Panc1 (cell line): Measurements from ENCODE around the gene PLEKHG4. TPM values are rescaled to one million over a fixed set of nuclear protein-coding genes. Genes with fewer than 3 reads are reported as not detected.

Experiments
- ATAC-seq: fragments of 200-7000 bp; cut with Tn5 transposase; 2 replicates; pipeline ENCODE4 v1.9.1; 2020; ENCODE audit warnings: mild to moderate bottlenecking, moderate library complexity
- BruUV-seq: library from RNA; stranded (reverse); fragments of 400-500 nt; replicated peaks from 2 replicates; lab custom pipeline; 2021; lab: Mats Ljungman, UMichigan
- CTCF ChIA-PET: fragments of 300-600 bp; sonication (Branson Sonifier 250); formaldehyde crosslinking; loops from one replicate; lab custom pipeline; 2022; ENCODE audit warnings: antibody characterized with exemption; lab: Charles Lee
- POLR2A ChIA-PET: fragments of 300-600 bp; sonication (Branson Sonifier 250); formaldehyde crosslinking; loops from one replicate; lab custom pipeline; 2022; ENCODE audit warnings: antibody characterized with exemption; lab: Charles Lee
- DNase-seq: peaks from one replicate; pipeline ENCODE4 v3.0.0-alpha.2; 2010; ENCODE audit warnings: low read depth, low spot score
- H3K27ac ChIP-seq: 2 replicates; pipeline ENCODE4 v1.5.1; 2011; ENCODE audit warnings: mild to moderate bottlenecking, low read length, inconsistent platforms
- H3K27me3 ChIP-seq: fragments of 200-500 bp; sonication (Bioruptor generic); 2 replicates; pipeline ENCODE4 v1.6.0; 2014; ENCODE audit warnings: low read length, inconsistent platforms; ENCODE audit not compliant: control insufficient read depth, insufficient read depth
- H3K36me3 ChIP-seq: fragments of 200-500 bp; sonication (Bioruptor generic); 2 replicates; pipeline ENCODE4 v1.5.1; 2014; ENCODE audit warnings: inconsistent platforms, mild to moderate bottlenecking, low read length, moderate library complexity; ENCODE audit not compliant: control insufficient read depth, insufficient read depth
- H3K4me1 ChIP-seq: 2 replicates; pipeline ENCODE4 v1.5.1; 2011; ENCODE audit warnings: inconsistent platforms, mild to moderate bottlenecking, low read length, moderate library complexity; ENCODE audit not compliant: control insufficient read depth, insufficient read depth
- H3K4me3 ChIP-seq, 2 experiments: 2 replicates each; pipeline ENCODE4 v1.5.1; 2011 to 2012; ENCODE audit warnings: low read depth in 2 of 2, low read length in 2 of 2, mild to moderate bottlenecking in 2 of 2, inconsistent platforms in 1 of 2, moderate library complexity in 1 of 2
- H3K9me3 ChIP-seq: fragments of 200-500 bp; sonication (Bioruptor generic); 2 replicates; pipeline ENCODE4 v1.5.1; 2014; ENCODE audit warnings: low read depth, mild to moderate bottlenecking, inconsistent platforms, low read length, moderate library complexity; ENCODE audit not compliant: control insufficient read depth, insufficient read depth
- POLR2AphosphoS5 ChIP-seq: IDR thresholded peaks from 2 replicates; pipeline ENCODE4 v1.6.1; 2012; ENCODE audit warnings: mild to moderate bottlenecking, low read depth, low read length, moderate library complexity
- SIN3A ChIP-seq: IDR thresholded peaks from 2 replicates; pipeline ENCODE4 v1.6.1; 2012; ENCODE audit warnings: low read depth, mild to moderate bottlenecking, low read length, moderate library complexity, borderline replicate concordance; ENCODE audit not compliant: insufficient read depth
- TCF7L2 ChIP-seq: IDR thresholded peaks from 2 replicates; pipeline ENCODE4 v1.6.1; 2011; ENCODE audit warnings: mild to moderate bottlenecking, low read depth, low read length, inconsistent platforms
- in situ Hi-C: cut with HindIII; loops from 2 replicates; pipeline ENCODE4 v1.10.0; 2016; ENCODE audit warnings: low sequenced_read_pairs, low pct_unique_long_range_greater_than_20kb
- intact Hi-C: fragments of 100-400 bp; cut with micrococcal nuclease; formaldehyde crosslinking; loops from one replicate; pipeline ENCODE4 v1.10.0; 2022; ENCODE audit not compliant: unreplicated experiment
- total RNA-seq: library from RNA; stranded (reverse); gene quantifications from one replicate; pipeline ENCODE4 v1.2.1, GENCODE V29; 2021; ENCODE audit not compliant: unreplicated experiment
- TF ChIP-seq, protein P1 (sequence below): fragments of 450-650 bp; IDR thresholded peaks from 2 replicates; pipeline ENCODE4 v1.5.1; 2017; ENCODE audit warnings: mild to moderate bottlenecking
- TF ChIP-seq, protein P2 (sequence below), 2 experiments: IDR thresholded peaks; 2 replicates each; pipeline ENCODE4 v1.6.1; 2011 to 2012; ENCODE audit warnings: low read depth in 2 of 2, control low read depth in 1 of 2, low read length in 1 of 2, mild to moderate bottlenecking in 1 of 2, moderate library complexity in 1 of 2; ENCODE audit not compliant: insufficient read depth in 1 of 2

The PLEKHG4 gene
- total RNA-seq, 1 experiment from 2014 or later = 6.7 TPM

DNA sequence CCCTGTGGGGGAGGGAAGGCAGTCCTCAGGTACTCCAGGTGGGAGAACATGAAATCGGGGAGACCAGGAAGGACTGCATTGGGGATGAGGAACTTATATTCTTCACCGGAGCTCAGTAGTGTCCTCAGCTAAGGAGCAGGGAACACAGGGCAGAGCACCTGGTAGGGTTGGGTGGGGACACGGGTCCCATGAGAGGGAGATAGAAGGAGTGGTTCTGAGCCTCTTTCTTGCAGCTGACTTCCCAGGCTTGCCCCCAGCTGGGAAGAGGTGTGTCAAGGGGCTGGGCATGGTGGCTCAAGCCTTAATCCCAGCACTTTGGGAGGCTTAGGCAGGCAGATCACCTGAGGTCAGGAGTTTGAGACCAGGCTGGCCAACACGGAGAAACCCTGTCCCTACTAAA lies 34.1 kb upstream of the PLEKHG4 start:
- no peak for DNase-seq
- intact Hi-C loops (no loop called here), in situ Hi-C loops (no loop called here)
- Histone ChIP-seq H3K9me3 (no peaks in the 10 kb centered on the region), H3K27ac (no peak overlapping the region), H3K4me1 (peaks cover 12% of the 10 kb centered on the region), H3K27me3 (no peaks in the 10 kb centered on the region), H3K36me3 (no peaks in the 10 kb centered on the region; the same call in 1 of the 2 replicates), H3K4me3 (no peak overlapping the region)
- ATAC-seq = no peak
- no peak for TF ChIP-seq SIN3A
- ChIA-PET POLR2A (no interaction called here), CTCF (no interaction called here)
- BruUV-seq = no TSS peak

DNA sequence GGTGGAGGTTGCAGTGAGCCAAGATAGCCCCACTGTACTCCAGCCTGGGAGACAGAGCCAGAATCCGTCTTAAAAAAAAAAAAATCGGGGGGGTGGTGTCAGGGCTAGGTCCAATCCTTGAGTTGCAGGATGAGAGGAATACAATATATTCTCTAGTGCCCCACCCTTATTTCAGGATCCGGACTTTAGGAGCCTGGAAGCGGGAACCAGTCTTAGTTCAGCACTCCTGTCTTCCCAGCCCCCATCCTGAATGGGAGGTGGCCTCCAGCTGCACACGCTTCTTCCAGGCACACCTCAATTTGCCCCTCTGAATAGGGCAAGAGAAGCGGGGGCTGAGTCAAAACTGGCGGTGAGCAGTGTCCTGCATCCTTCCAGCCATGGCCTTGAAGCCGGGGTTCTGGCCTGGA lies 33.7 kb upstream of the PLEKHG4 start:
- Histone ChIP-seq H3K27me3 (no peaks in the 10 kb centered on the region), H3K27ac (no peak overlapping the region), H3K36me3 (no peaks in the 10 kb centered on the region; the same call in 1 of the 2 replicates), H3K4me1 (peaks cover 12% of the 10 kb centered on the region), H3K9me3 (no peaks in the 10 kb centered on the region), H3K4me3 (peak overlapping the region; percentile 64 to 73)
- ChIA-PET CTCF (no interaction called here), POLR2A (no interaction called here)
- in situ Hi-C loops (no loop called here), intact Hi-C loops (no loop called here)
- DNase-seq (no peak), ATAC-seq (no peak)
- BruUV-seq = no TSS peak
- TF ChIP-seq POLR2AphosphoS5 (no peak), SIN3A (no peak)
- TF ChIP-seq, protein P1, sequence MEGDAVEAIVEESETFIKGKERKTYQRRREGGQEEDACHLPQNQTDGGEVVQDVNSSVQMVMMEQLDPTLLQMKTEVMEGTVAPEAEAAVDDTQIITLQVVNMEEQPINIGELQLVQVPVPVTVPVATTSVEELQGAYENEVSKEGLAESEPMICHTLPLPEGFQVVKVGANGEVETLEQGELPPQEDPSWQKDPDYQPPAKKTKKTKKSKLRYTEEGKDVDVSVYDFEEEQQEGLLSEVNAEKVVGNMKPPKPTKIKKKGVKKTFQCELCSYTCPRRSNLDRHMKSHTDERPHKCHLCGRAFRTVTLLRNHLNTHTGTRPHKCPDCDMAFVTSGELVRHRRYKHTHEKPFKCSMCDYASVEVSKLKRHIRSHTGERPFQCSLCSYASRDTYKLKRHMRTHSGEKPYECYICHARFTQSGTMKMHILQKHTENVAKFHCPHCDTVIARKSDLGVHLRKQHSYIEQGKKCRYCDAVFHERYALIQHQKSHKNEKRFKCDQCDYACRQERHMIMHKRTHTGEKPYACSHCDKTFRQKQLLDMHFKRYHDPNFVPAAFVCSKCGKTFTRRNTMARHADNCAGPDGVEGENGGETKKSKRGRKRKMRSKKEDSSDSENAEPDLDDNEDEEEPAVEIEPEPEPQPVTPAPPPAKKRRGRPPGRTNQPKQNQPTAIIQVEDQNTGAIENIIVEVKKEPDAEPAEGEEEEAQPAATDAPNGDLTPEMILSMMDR = no peak
- TF ChIP-seq, protein P2, sequence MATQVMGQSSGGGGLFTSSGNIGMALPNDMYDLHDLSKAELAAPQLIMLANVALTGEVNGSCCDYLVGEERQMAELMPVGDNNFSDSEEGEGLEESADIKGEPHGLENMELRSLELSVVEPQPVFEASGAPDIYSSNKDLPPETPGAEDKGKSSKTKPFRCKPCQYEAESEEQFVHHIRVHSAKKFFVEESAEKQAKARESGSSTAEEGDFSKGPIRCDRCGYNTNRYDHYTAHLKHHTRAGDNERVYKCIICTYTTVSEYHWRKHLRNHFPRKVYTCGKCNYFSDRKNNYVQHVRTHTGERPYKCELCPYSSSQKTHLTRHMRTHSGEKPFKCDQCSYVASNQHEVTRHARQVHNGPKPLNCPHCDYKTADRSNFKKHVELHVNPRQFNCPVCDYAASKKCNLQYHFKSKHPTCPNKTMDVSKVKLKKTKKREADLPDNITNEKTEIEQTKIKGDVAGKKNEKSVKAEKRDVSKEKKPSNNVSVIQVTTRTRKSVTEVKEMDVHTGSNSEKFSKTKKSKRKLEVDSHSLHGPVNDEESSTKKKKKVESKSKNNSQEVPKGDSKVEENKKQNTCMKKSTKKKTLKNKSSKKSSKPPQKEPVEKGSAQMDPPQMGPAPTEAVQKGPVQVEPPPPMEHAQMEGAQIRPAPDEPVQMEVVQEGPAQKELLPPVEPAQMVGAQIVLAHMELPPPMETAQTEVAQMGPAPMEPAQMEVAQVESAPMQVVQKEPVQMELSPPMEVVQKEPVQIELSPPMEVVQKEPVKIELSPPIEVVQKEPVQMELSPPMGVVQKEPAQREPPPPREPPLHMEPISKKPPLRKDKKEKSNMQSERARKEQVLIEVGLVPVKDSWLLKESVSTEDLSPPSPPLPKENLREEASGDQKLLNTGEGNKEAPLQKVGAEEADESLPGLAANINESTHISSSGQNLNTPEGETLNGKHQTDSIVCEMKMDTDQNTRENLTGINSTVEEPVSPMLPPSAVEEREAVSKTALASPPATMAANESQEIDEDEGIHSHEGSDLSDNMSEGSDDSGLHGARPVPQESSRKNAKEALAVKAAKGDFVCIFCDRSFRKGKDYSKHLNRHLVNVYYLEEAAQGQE (IDR thresholded peaks at IDR 0.05; ENCODE audit: insufficient read depth in 1 of 2, low read depth in 2 of 2, low read length in 1 of 2) = no peak

DNA sequence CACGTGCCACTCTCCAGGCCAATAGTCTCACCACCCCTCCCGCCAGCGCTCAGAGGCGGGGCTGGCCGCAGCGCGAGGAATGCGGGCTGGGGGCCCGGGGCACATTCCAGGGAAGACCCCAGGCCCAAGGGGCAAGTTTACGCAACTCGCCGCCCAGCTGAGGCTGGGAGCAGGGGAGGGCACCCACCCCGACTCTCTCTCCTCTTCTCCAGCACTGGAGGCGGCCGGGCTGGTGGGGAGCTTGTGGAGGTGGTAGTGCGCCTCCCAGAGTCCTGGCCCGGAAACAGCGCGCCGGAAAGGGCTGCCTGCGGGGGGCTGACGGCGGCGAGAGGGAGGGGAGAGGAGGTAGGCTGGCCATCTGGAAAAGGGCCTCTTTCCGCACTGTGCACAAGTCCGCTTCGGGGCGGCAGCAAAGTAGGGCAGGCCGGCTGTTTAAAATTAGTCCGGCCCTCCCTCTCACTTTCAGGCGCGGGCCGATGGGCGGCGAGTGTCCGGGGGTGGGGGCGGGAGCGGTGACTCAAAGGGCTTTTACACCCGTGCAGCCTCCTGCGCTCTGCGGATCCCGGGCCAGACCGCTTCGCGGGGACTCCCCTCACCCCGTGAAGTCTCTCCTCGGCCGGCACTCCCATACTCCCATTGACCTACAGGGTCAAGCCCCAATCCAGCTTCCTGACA lies 33.1 kb upstream of the PLEKHG4 start:
- BruUV-seq = no TSS peak
- Histone ChIP-seq H3K4me3 (peak overlapping the region; percentile 64 to 73), H3K27ac (no peak overlapping the region), H3K4me1 (peaks cover 11% of the 10 kb centered on the region), H3K9me3 (no peaks in the 10 kb centered on the region), H3K36me3 (no peaks in the 10 kb centered on the region; the same call in 1 of the 2 replicates), H3K27me3 (no peaks in the 10 kb centered on the region)
- in situ Hi-C loops = no loop called here
- intact Hi-C loops = no loop called here
- ChIA-PET CTCF (no interaction called here), POLR2A (no interaction called here)
- DNase-seq = no peak
- peak; percentile 50 for ATAC-seq
- TF ChIP-seq, protein P1 = peak; percentile 25; the same call in 1 of the 2 replicates
- TF ChIP-seq TCF7L2 = peak; percentile 46; the same call in 1 of the 2 replicates
- no peak for TF ChIP-seq SIN3A
